Nephron progenitor cell (in vitro differentiated cells): Measurements from ENCODE around the gene ZNF526.

Source experiments
- DNase-seq: peaks from one replicate; pipeline ENCODE4 v3.0.0; 2021
- H3K27ac Mint-ChIP-seq: 2 replicates; pipeline ENCODE4 v1.8.0; 2021; ENCODE audit warnings: mild to moderate bottlenecking, moderate library complexity, mixed read lengths
- H3K27me3 Mint-ChIP-seq: 2 replicates; pipeline ENCODE4 v1.8.0; 2021; ENCODE audit warnings: mild to moderate bottlenecking, low read depth, mixed read lengths; ENCODE audit not compliant: poor library complexity
- H3K36me3 Mint-ChIP-seq: 2 replicates; pipeline ENCODE4 v1.8.0; 2021; ENCODE audit warnings: low read depth, mixed read lengths
- H3K4me1 Mint-ChIP-seq: 2 replicates; pipeline ENCODE4 v1.8.0; 2021; ENCODE audit warnings: mixed read lengths
- H3K4me3 Mint-ChIP-seq: 2 replicates; pipeline ENCODE4 v1.8.0; 2021; ENCODE audit warnings: mild to moderate bottlenecking, moderate library complexity, mixed read lengths
- H3K9me3 Mint-ChIP-seq: 2 replicates; pipeline ENCODE4 v1.8.0; 2021; ENCODE audit warnings: mild to moderate bottlenecking, moderate library complexity, mixed read lengths
- CTCF ChIP-seq: fragments of 200-600 bp; sonication (generic); IDR thresholded peaks from 2 replicates; pipeline ENCODE4 v1.5.0; 2021; ENCODE audit warnings: antibody characterized with exemption

Gene ZNF526

GRCh38 chr19:42249769-42250168 is 29.7 kb downstream of the ZNF526 start:
- Mint-ChIP-seq H3K9me3 (no peaks in the 10 kb centered on the region), H3K36me3 (peaks cover 5% of the 10 kb centered on the region), H3K4me1 (peaks cover 52% of the 10 kb centered on the region), H3K27me3 (no peaks in the 10 kb centered on the region), H3K27ac (peak overlapping the region; percentile 54), H3K4me3 (peak overlapping the region; percentile 20)
- DNase-seq = no peak
- no peak for TF ChIP-seq CTCF

GRCh38 chr19:42250183-42250665 is 30.1 kb downstream of the ZNF526 start:
- TF ChIP-seq CTCF = no peak
- H3K27me3 Mint-ChIP-seq = no peaks in the 10 kb centered on the region
- H3K36me3 Mint-ChIP-seq = peaks cover 5% of the 10 kb centered on the region
- no peak overlapping the region for H3K4me3 Mint-ChIP-seq
- peak overlapping the region; percentile 54 for H3K27ac Mint-ChIP-seq
- DNase-seq = no peak
- H3K9me3 Mint-ChIP-seq = no peaks in the 10 kb centered on the region
- H3K4me1 Mint-ChIP-seq = peaks cover 48% of the 10 kb centered on the region

- Mint-ChIP-seq H3K36me3 (peaks cover 5% of the 10 kb centered on the region), H3K27ac (no peak overlapping the region), H3K27me3 (no peaks in the 10 kb centered on the region), H3K4me1 (peaks cover 44% of the 10 kb centered on the region), H3K4me3 (peak overlapping the region; percentile 95), H3K9me3 (no peaks in the 10 kb centered on the region)
- no peak for TF ChIP-seq CTCF
- DNase-seq = no peak
These were observed 30.8 kb downstream of the ZNF526 start for GRCh38 chr19:42250666-42251531.

- peaks cover 45% of the 10 kb centered on the region for H3K4me1 Mint-ChIP-seq
- no peak for TF ChIP-seq CTCF
- no peak for DNase-seq
- peak overlapping the region; percentile 97 for H3K27ac Mint-ChIP-seq
- H3K4me3 Mint-ChIP-seq = peak overlapping the region; percentile 95
- no peaks in the 10 kb centered on the region for H3K27me3 Mint-ChIP-seq
- peaks cover 5% of the 10 kb centered on the region for H3K36me3 Mint-ChIP-seq
- no peaks in the 10 kb centered on the region for H3K9me3 Mint-ChIP-seq
These were observed 31.7 kb downstream of the ZNF526 start for GRCh38 chr19:42251572-42252358.

- H3K36me3 Mint-ChIP-seq = peaks cover 5% of the 10 kb centered on the region
- peak overlapping the region; percentile 99 for H3K27ac Mint-ChIP-seq
- no peak for TF ChIP-seq CTCF
- no peaks in the 10 kb centered on the region for H3K9me3 Mint-ChIP-seq
- H3K27me3 Mint-ChIP-seq = no peaks in the 10 kb centered on the region
- H3K4me3 Mint-ChIP-seq = peak overlapping the region; percentile 95
- DNase-seq = no peak
- peaks cover 48% of the 10 kb centered on the region for H3K4me1 Mint-ChIP-seq
These were observed 32.5 kb downstream of the ZNF526 start for GRCh38 chr19:42252365-42253244.
